ENCODE results near the gene NDUFV2. TPM values are rescaled to one million over a fixed set of nuclear protein-coding genes. Genes with fewer than 3 reads are reported as not detected.
"Not testable (repeated sequence)": the region's sequence is repeated elsewhere in the genome, so short reads cannot be mapped to it uniquely, and the experiment has no call there.

Gene NDUFV2
- total RNA-seq, 8 experiments from 2014 or later, result 122 to 250 (median 156) TPM

GRCh38 chr18:9070212-9070611 is 32.3 kb upstream of the NDUFV2 start:
- in situ Hi-C loops (cut with MboI; ENCODE audit: low pct_unique_long_range_greater_than_20kb in 2 of 9, low sequenced_read_pairs in 9 of 9, unreplicated experiment in 9 of 9), result no loop called here
- 37 to 100% (median 97%) methylated on average over 1 to 3 of the region's 5 CpGs; no CpG with 5 or more reads in 2 of the 10 experiments for WGBS, 10 experiments
- Histone ChIP-seq H3K4me3 (no peak overlapping the region), H3K27ac (no peak overlapping the region), H3K4me1 (replicated peaks in 1 of 2) (no peaks in the 10 kb centered on the region)
- no peak for ATAC-seq (replicated peaks in 6 of 8)

- Histone ChIP-seq H3K27ac (no peak overlapping the region), H3K4me3 (no peak overlapping the region), H3K4me1 (replicated peaks in 1 of 2) (no peaks in the 10 kb centered on the region)
- WGBS, 10 experiments, result 0 to 100% (median 59%) methylated on average over 1 to 6 of the region's 6 CpGs
- in situ Hi-C loops (cut with MboI; ENCODE audit: low pct_unique_long_range_greater_than_20kb in 2 of 9, low sequenced_read_pairs in 9 of 9, unreplicated experiment in 9 of 9), result loop anchor here in 2 of 9 experiments (25.0 kb wide), 2 partner anchors 93 to 432 kb away; no protein-coding TSS in a partner anchor
- ATAC-seq (replicated peaks in 6 of 8), result peak in 5 of 8 experiments; percentile 11 to 79 (median 56)
Observed at GRCh38 chr18:9079818-9080528, 22.5 kb upstream of the NDUFV2 start.

- H3K4me3 ChIP-seq, result no peak overlapping the region
- ATAC-seq (replicated peaks in 6 of 8), result peak in 1 of 8 experiments; percentile 70
- in situ Hi-C loops (cut with MboI; ENCODE audit: low pct_unique_long_range_greater_than_20kb in 2 of 9, low sequenced_read_pairs in 9 of 9, unreplicated experiment in 9 of 9), result loop anchor here in 2 of 9 experiments (25.0 kb wide), 2 partner anchors 95 to 430 kb away; no protein-coding TSS in a partner anchor
- WGBS, 10 experiments, result 25 to 100% (median 76%) methylated on average over 1 to 3 of the region's 4 CpGs; no CpG with 5 or more reads in 2 of the 10 experiments
- no peaks in the 10 kb centered on the region for H3K4me1 ChIP-seq (replicated peaks in 1 of 2)
- no peak overlapping the region for H3K27ac ChIP-seq
Observed at GRCh38 chr18:9081940-9082339, 20.6 kb upstream of the NDUFV2 start.

GRCh38 chr18:9082711-9083510 is 19.6 kb upstream of the NDUFV2 start:
- no peak overlapping the region for H3K4me3 ChIP-seq
- no peaks in the 10 kb centered on the region for H3K4me1 ChIP-seq (replicated peaks in 1 of 2)
- in situ Hi-C loops (cut with MboI; ENCODE audit: low pct_unique_long_range_greater_than_20kb in 2 of 9, low sequenced_read_pairs in 9 of 9, unreplicated experiment in 9 of 9), result loop anchor here in 2 of 9 experiments (25.0 kb wide), 2 partner anchors 96 to 429 kb away; no protein-coding TSS in a partner anchor
- WGBS, 10 experiments, result 62 to 95% (median 81%) methylated on average over 3 to 5 of the region's 5 CpGs; no CpG with 5 or more reads in 1 of the 10 experiments
- no peak overlapping the region for H3K27ac ChIP-seq
- no peak for ATAC-seq (replicated peaks in 6 of 8)

GRCh38 chr18:9086015-9086414 is 16.5 kb upstream of the NDUFV2 start:
- in situ Hi-C loops (cut with MboI; ENCODE audit: low pct_unique_long_range_greater_than_20kb in 2 of 9, low sequenced_read_pairs in 9 of 9, unreplicated experiment in 9 of 9), result loop anchor here in 2 of 9 experiments (25.0 kb wide), 2 partner anchors 99 to 426 kb away; no protein-coding TSS in a partner anchor
- 0 to 69% (median 51%) methylated on average over 1 to 2 of the region's 2 CpGs; no CpG with 5 or more reads in 2 of the 10 experiments for WGBS, 10 experiments
- no peak for ATAC-seq (replicated peaks in 6 of 8)
- no peaks in the 10 kb centered on the region for H3K4me1 ChIP-seq (replicated peaks in 1 of 2)
- no peak overlapping the region for H3K4me3 ChIP-seq
- no peak overlapping the region for H3K27ac ChIP-seq

- Histone ChIP-seq H3K27ac (no peak overlapping the region), H3K4me3 (no peak overlapping the region), H3K4me1 (replicated peaks in 1 of 2) (no peaks in the 10 kb centered on the region)
- no peak for ATAC-seq (replicated peaks in 6 of 8)
- in situ Hi-C loops (cut with MboI; ENCODE audit: low pct_unique_long_range_greater_than_20kb in 2 of 9, low sequenced_read_pairs in 9 of 9, unreplicated experiment in 9 of 9), result loop anchor here in 2 of 9 experiments (25.0 kb wide), 2 partner anchors 99 to 426 kb away; no protein-coding TSS in a partner anchor
- 75 to 100% (median 92%) methylated on average over 1 of the region's 1 CpG for WGBS, 10 experiments
Observed at GRCh38 chr18:9086624-9087023, 15.9 kb upstream of the NDUFV2 start.

- 87 to 100% (median 94%) methylated on average over 1 to 2 of the region's 2 CpGs; no CpG with 5 or more reads in 1 of the 10 experiments for WGBS, 10 experiments
- H3K4me3 ChIP-seq, result no peak overlapping the region
- H3K27ac ChIP-seq, result no peak overlapping the region
- in situ Hi-C loops (cut with MboI; ENCODE audit: low pct_unique_long_range_greater_than_20kb in 2 of 9, low sequenced_read_pairs in 9 of 9, unreplicated experiment in 9 of 9), result loop anchor here in 2 of 9 experiments (25.0 kb wide), 2 partner anchors 100 to 425 kb away; no protein-coding TSS in a partner anchor
- H3K4me1 ChIP-seq (replicated peaks in 1 of 2), result no peaks in the 10 kb centered on the region
- ATAC-seq (replicated peaks in 6 of 8), result no peak
Observed at GRCh38 chr18:9087144-9087543, 15.4 kb upstream of the NDUFV2 start.

GRCh38 chr18:9088252-9088651 is 14.2 kb upstream of the NDUFV2 start:
- no peaks in the 10 kb centered on the region for H3K4me1 ChIP-seq (replicated peaks in 1 of 2)
- ATAC-seq (replicated peaks in 6 of 8), result no peak
- H3K4me3 ChIP-seq, result no peak overlapping the region
- in situ Hi-C loops (cut with MboI; ENCODE audit: low pct_unique_long_range_greater_than_20kb in 2 of 9, low sequenced_read_pairs in 9 of 9, unreplicated experiment in 9 of 9), result loop anchor here in 2 of 9 experiments (25.0 kb wide), 2 partner anchors 101 to 424 kb away; no protein-coding TSS in a partner anchor
- H3K27ac ChIP-seq, result no peak overlapping the region
- WGBS, 10 experiments, result 50 to 100% (median 98%) methylated on average over 1 to 4 of the region's 5 CpGs; no CpG with 5 or more reads in 2 of the 10 experiments

- H3K4me1 ChIP-seq (replicated peaks in 1 of 2); ATAC-seq (replicated peaks in 6 of 8); H3K4me3 ChIP-seq; H3K27ac ChIP-seq: not testable (repeated sequence)
- in situ Hi-C loops (cut with MboI; ENCODE audit: low pct_unique_long_range_greater_than_20kb in 2 of 9, low sequenced_read_pairs in 9 of 9, unreplicated experiment in 9 of 9), result loop anchor here in 2 of 9 experiments (25.0 kb wide), 2 partner anchors 101 to 424 kb away; no protein-coding TSS in a partner anchor
- 81 to 100% (median 94%) methylated on average over 1 to 2 of the region's 2 CpGs; no CpG with 5 or more reads in 4 of the 10 experiments for WGBS, 10 experiments
Observed at GRCh38 chr18:9088727-9089126, 13.8 kb upstream of the NDUFV2 start.

GRCh38 chr18:9090578-9090977 is 11.9 kb upstream of the NDUFV2 start:
- no peak for ATAC-seq (replicated peaks in 6 of 8)
- Histone ChIP-seq H3K4me1 (replicated peaks in 1 of 2) (peaks cover 9% of the 10 kb centered on the region in 2 donors), H3K4me3 (no peak overlapping the region), H3K27ac (no peak overlapping the region)
- in situ Hi-C loops (cut with MboI; ENCODE audit: low pct_unique_long_range_greater_than_20kb in 2 of 9, low sequenced_read_pairs in 9 of 9, unreplicated experiment in 9 of 9), result loop anchor here in 2 of 9 experiments (25.0 kb wide), 2 partner anchors 103 to 422 kb away; no protein-coding TSS in a partner anchor
- 76 to 100% (median 91%) methylated on average over 1 to 5 of the region's 5 CpGs; no CpG with 5 or more reads in 2 of the 10 experiments for WGBS, 10 experiments

- H3K27ac ChIP-seq, result no peak overlapping the region
- 78 to 100% (median 90%) methylated on average over 1 to 4 of the region's 4 CpGs for WGBS, 10 experiments
- no peak overlapping the region for H3K4me3 ChIP-seq
- H3K4me1 ChIP-seq (replicated peaks in 1 of 2), result peaks cover 13 to 14% of the 10 kb centered on the region in 2 donors
- in situ Hi-C loops (cut with MboI; ENCODE audit: low pct_unique_long_range_greater_than_20kb in 2 of 9, low sequenced_read_pairs in 9 of 9, unreplicated experiment in 9 of 9), result loop anchor here in 2 of 9 experiments (25.0 kb wide), 2 partner anchors 104 to 421 kb away; no protein-coding TSS in a partner anchor
- ATAC-seq (replicated peaks in 6 of 8), result no peak
Observed at GRCh38 chr18:9091066-9091476, 11.4 kb upstream of the NDUFV2 start.

- 64 to 100% (median 89%) methylated on average over 1 to 2 of the region's 2 CpGs; no CpG with 5 or more reads in 3 of the 10 experiments for WGBS, 10 experiments
- no peak overlapping the region for H3K4me3 ChIP-seq
- ATAC-seq (replicated peaks in 6 of 8), result no peak
- no peak overlapping the region for H3K27ac ChIP-seq
- in situ Hi-C loops (cut with MboI; ENCODE audit: low pct_unique_long_range_greater_than_20kb in 2 of 9, low sequenced_read_pairs in 9 of 9, unreplicated experiment in 9 of 9), result loop anchor here in 2 of 9 experiments (25.0 kb wide), 2 partner anchors 105 to 420 kb away; no protein-coding TSS in a partner anchor
- peaks cover 13 to 14% of the 10 kb centered on the region in 2 donors for H3K4me1 ChIP-seq (replicated peaks in 1 of 2)
Observed at GRCh38 chr18:9092665-9093064, 9.8 kb upstream of the NDUFV2 start.
